Stimulated activated memory B cell treated with anti-CD40 and anti-IgM and Interleukin-4, amounts not matched to agents 10 μg/mL and 1 μg/mL and 100 μg/mL, for 72 hours (primary cell): Measurements from ENCODE around the gene POLR2E.
A peak's percentile ranks its signal among the peaks of the same experiment; 100 is the strongest.

Experiments used
- ATAC-seq: fragments of 150-1000 bp; cut with Tn5 transposase; 2 replicates; pipeline ENCODE4 v1.10.0; 2021
- H3K27ac Mint-ChIP-seq: one replicate; pipeline ENCODE4 v1.8.0; 2022; ENCODE audit warnings: mild to moderate bottlenecking, mixed read lengths
- H3K27me3 Mint-ChIP-seq: one replicate; pipeline ENCODE4 v1.8.0; 2022; ENCODE audit warnings: mixed read lengths
- H3K36me3 Mint-ChIP-seq: one replicate; pipeline ENCODE4 v1.8.0; 2022; ENCODE audit warnings: mixed read lengths
- H3K4me1 Mint-ChIP-seq: one replicate; pipeline ENCODE4 v1.8.0; 2022; ENCODE audit warnings: mixed read lengths
- H3K4me3 Mint-ChIP-seq: one replicate; pipeline ENCODE4 v1.8.0; 2022; ENCODE audit warnings: mild to moderate bottlenecking, moderate library complexity, mixed read lengths
- H3K9me3 Mint-ChIP-seq: one replicate; pipeline ENCODE4 v1.8.0; 2022; ENCODE audit warnings: mixed read lengths

The POLR2E gene

DNA sequence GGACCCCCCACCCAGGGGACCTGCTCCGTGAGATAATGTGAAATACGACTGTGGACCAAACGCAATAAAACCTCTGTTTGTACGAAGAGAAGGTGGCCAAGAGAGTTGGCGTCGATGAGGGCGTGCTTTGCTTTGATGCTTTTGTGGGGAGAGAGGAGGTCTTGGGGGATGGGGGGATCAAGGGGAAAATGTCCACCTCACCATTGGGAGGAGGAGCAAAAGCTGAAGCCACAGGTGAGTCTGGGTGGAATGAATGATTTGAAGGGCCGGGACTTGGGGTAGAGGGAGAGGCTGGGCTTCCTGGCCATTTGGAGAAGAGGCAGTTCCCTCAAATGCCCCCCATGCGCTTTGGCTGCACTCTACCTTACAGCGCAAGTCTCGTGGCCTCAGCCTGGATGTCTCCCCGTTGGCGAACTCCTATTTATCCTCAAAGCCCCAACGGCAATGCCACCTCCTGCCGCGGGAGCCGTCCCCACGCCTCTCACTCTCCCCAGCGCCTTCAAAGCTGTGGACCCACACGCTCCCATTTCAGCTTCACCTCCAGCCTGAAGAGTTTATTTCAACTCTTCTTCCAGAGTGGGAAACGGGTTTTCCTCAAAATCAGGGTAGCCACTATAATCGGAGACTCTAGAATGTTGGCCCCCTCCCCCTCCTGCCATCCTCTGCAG lies 56.1 kb downstream of the POLR2E start:
- no peak for ATAC-seq
- Mint-ChIP-seq H3K36me3 (peaks cover 51% of the 10 kb centered on the region), H3K27ac (peak overlapping the region; percentile 96), H3K27me3 (no peaks in the 10 kb centered on the region), H3K4me1 (peaks cover 66% of the 10 kb centered on the region), H3K4me3 (peak overlapping the region; percentile 91), H3K9me3 (no peaks in the 10 kb centered on the region)

DNA sequence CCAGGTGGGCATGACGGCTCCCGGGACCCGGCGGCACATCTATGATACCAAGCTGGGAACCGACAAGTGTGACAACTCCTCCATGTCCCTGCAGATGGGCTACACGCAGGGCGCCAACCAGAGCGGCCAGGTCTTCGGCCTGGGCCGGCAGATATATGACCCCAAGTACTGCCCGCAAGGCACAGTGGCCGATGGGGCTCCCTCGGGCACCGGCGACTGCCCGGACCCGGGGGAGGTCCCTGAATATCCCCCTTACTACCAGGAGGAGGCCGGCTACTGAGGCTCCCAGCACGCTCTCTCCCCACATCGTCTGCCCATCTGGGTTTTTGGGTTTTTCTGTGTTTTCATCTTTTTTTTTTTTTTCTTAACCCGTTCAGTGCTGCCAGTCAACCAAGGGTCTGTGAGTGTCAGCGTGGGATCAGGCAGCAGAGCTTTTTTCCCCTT lies 57.5 kb downstream of the POLR2E start:
- peaks cover 69% of the 10 kb centered on the region for H3K4me1 Mint-ChIP-seq
- peak overlapping the region; percentile 96 for H3K27ac Mint-ChIP-seq
- H3K27me3 Mint-ChIP-seq = no peaks in the 10 kb centered on the region
- peaks cover 51% of the 10 kb centered on the region for H3K36me3 Mint-ChIP-seq
- peak; percentile 28 for ATAC-seq
- no peaks in the 10 kb centered on the region for H3K9me3 Mint-ChIP-seq
- H3K4me3 Mint-ChIP-seq = peak overlapping the region; percentile 66
